Measurements from ENCODE around the gene NFATC4. TPM values are rescaled to one million over a fixed set of nuclear protein-coding genes. Genes with fewer than 3 reads are reported as not detected.

Gene NFATC4
- total and polyA plus RNA-seq, 10 of the 15 experiments (the other 5 are each of a cell fraction or from before 2014, with no cell fraction given) = 0.97 to 14.3 (median 4.9) TPM

DNA sequence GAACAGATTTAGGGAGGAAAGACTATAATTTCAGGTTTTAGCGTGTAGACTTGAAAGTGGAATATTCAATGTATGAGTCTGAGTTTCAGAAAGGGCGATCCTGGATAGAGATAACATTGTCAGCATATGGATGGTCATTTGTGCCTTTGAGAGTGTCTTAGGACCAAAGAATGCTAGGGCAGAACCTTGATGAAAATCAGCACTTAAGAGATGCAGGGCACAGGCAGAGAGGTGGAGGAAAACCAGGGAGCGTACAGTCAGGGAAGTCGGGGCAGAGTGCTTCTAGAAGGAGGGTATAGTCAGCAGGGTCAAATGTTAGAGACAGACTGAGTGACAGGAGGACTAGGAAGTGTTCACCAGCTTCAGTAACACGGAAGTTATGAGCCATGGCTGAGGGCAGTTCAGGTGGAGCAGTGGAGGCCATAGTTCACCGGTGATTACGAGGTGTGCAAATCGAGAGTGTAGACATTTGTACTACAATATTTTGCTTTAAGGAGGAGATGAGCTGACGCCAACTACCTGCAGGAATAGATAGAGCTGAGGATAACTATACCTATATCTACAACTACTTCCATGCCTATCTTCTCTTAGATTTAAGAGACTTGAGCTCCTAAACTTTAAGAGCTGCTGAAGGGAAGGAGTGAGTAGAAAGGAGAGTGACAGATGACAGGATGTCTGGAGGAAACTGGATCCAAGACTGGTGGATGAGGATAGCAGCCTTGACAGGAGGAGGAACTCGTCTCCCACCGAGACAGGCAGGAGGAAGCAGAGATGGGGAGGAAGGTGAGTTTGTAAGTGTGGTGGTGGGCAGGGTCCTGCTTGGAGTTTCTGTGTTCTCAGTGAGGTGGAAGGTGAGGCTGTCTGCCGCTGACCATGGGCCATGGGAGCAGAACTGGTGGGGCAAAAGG, 55.0 kb downstream of the NFATC4 start:
- H3K27ac ChIP-seq (ENCODE audit: control insufficient read depth, insufficient read depth) = no peak overlapping the region
- no peak for FAIRE-seq
- SMC1A ChIA-PET (ENCODE audit: uncharacterized antibody, unreplicated experiment) = interaction anchor here (0.9 to 3.6 kb wide), 5 partner anchors 8 to 115 kb away, joined by 3 to 18 read pairs (median 6); partner anchors contain the start of gene CIDEB
- CTCF ChIA-PET = interaction anchor here (0.8 to 10.8 kb wide), 10 partner anchors 9 to 98 kb away, joined by 3 to 452 read pairs (median 5); partner anchors contain the start of genes ADCY4 and RIPK3
- no peak for TF ChIP-seq NFYB (IDR thresholded peaks at IDR 0.05; ENCODE audit: insufficient read depth, low read depth, low read length)
- no peak for TF ChIP-seq SPI1 (IDR thresholded peaks at IDR 0.05; ENCODE audit: borderline replicate concordance, insufficient read depth, low read depth, low read length)
- TF ChIP-seq, protein P1, sequence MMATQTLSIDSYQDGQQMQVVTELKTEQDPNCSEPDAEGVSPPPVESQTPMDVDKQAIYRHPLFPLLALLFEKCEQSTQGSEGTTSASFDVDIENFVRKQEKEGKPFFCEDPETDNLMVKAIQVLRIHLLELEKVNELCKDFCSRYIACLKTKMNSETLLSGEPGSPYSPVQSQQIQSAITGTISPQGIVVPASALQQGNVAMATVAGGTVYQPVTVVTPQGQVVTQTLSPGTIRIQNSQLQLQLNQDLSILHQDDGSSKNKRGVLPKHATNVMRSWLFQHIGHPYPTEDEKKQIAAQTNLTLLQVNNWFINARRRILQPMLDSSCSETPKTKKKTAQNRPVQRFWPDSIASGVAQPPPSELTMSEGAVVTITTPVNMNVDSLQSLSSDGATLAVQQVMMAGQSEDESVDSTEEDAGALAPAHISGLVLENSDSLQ (IDR thresholded peaks at IDR 0.05) = peak; percentile 53; the same call in 1 of the 2 replicates
- TF ChIP-seq MTA3 (IDR thresholded peaks at IDR 0.05; ENCODE audit: borderline replicate concordance, low read length) = no peak
- TF ChIP-seq NR2C1 (IDR thresholded peaks at IDR 0.05) = no peak
- no peak for TF ChIP-seq CREM (IDR thresholded peaks at IDR 0.05; ENCODE audit: low read depth)
- 42% methylated on average over 12 of the region's 12 CpGs for WGBS (ENCODE audit: insufficient coverage, insufficient replicate concordance, low lambda C conversion rate, missing lambda C conversion rate)
- DNase-seq (ENCODE audit: low read depth, low spot score) = no peak
- H4K20me1 ChIP-seq (ENCODE audit: control insufficient read depth, insufficient read depth) = no peaks in the 10 kb centered on the region
- H3K9ac ChIP-seq (ENCODE audit: control insufficient read depth, insufficient read depth, low read length) = no peak overlapping the region
- no peaks in the 10 kb centered on the region for H3K79me2 ChIP-seq (ENCODE audit: control insufficient read depth, insufficient read depth, low read length)
- no peaks in the 10 kb centered on the region; a peak in 1 of 4 replicates for H3K27me3 ChIP-seq (replicated peaks in 1 of 2; ENCODE audit: control insufficient read depth in 2 of 2, insufficient read depth in 2 of 2, low read length in 1 of 2)
- in situ Hi-C loops (cut with MboI) = no loop called here
- RAD21 ChIA-PET (ENCODE audit: unreplicated experiment) = interaction anchor here (1.1 to 3.5 kb wide), 4 partner anchors 9 to 89 kb away, joined by 3 to 17 read pairs (median 6); no protein-coding TSS in a partner anchor
- peak; percentile 29; the same call in 1 of the 3 replicates for ATAC-seq
- H3K4me2 ChIP-seq (ENCODE audit: control insufficient read depth, insufficient read depth) = no peak overlapping the region
- peak overlapping the region; percentile 9; the same call in 1 of the 2 replicates for H2AFZ ChIP-seq (ENCODE audit: control insufficient read depth, low read depth, low read length)
- H3K36me3 ChIP-seq (ENCODE audit: control insufficient read depth in 2 of 2, insufficient read depth in 2 of 2, low read length in 1 of 2) = no peaks in the 10 kb centered on the region
- BruUV-seq (replicated peaks) = no TSS peak
- POLR2A ChIA-PET = interaction anchor here (0.9 kb wide), 1 partner anchor 56 kb away, joined by 3 read pairs; no protein-coding TSS in a partner anchor
- H3K4me3 ChIP-seq = no peak overlapping the region
- intact Hi-C loops (cut with micrococcal nuclease; ENCODE audit: unreplicated experiment) = no loop called here
- H3K4me1 ChIP-seq (ENCODE audit: control insufficient read depth, insufficient read depth, low read length) = no peaks in the 10 kb centered on the region
- no peaks in the 10 kb centered on the region for H3K9me3 ChIP-seq (replicated peaks; ENCODE audit: control insufficient read depth, insufficient read depth, low read length)
